HEK293 (cell line): ENCODE data around the gene FAM193A.

Experiments
- CTCF ChIA-PET: fragments of 350-600 bp; formaldehyde crosslinking; extraction: SDS; loops from one replicate; lab custom pipeline; 2021; ENCODE audit warnings: antibody characterized with exemption; lab: Yijun Ruan, JAX
- POLR2A ChIA-PET: fragments of 300-600 bp; formaldehyde crosslinking; extraction: SDS; loops from one replicate; lab custom pipeline; 2020; ENCODE audit warnings: antibody characterized with exemption, inconsistent platforms; lab: Yijun Ruan, JAX
- H3K27ac ChIP-seq: fragments of 200-500 bp; sonication (Bioruptor generic); 2 replicates; pipeline ENCODE4 v1.5.1; 2014; ENCODE audit warnings: low read depth, low read length, control low read depth, inconsistent platforms; ENCODE audit errors: extremely low read depth
- H3K36me3 ChIP-seq, 2 experiments: fragments of 200-500 bp in 1 of 2; sonication (Bioruptor generic) in 1 of 2; 1 replicate in 1 of 2; 2 replicates in 1 of 2; pipeline ENCODE4 v1.5.1; 2014 to 2017; ENCODE audit warnings: inconsistent platforms in 2 of 2, low read length in 2 of 2; ENCODE audit not compliant: control insufficient read depth in 2 of 2, insufficient read depth in 1 of 2
- H3K4me1 ChIP-seq: fragments of 200-500 bp; sonication (Bioruptor generic); 2 replicates; pipeline ENCODE4 v1.5.1; 2014; ENCODE audit warnings: mild to moderate bottlenecking, low read length, inconsistent platforms; ENCODE audit not compliant: control insufficient read depth, insufficient read depth
- H3K4me3 ChIP-seq: 2 replicates; pipeline ENCODE4 v1.5.1; 2011; ENCODE audit warnings: low read depth, mild to moderate bottlenecking, control low read depth, low read length, moderate library complexity
- H3K9me3 ChIP-seq: fragments of 200-500 bp; sonication (Bioruptor generic); 2 replicates; pipeline ENCODE4 v1.5.1; 2014; ENCODE audit warnings: low read depth, low read length, inconsistent platforms; ENCODE audit not compliant: control insufficient read depth, insufficient read depth
- GLIS2 ChIP-seq: fragments of 450-650 bp; formaldehyde crosslinking; IDR thresholded peaks from 2 replicates; pipeline ENCODE4 v1.5.1; 2016; ENCODE audit warnings: missing biosample characterization, missing genetic modification characterization
- HIC1 ChIP-seq: fragments of 450-650 bp; formaldehyde crosslinking; IDR thresholded peaks from 2 replicates; pipeline ENCODE4 v1.5.1; 2016; ENCODE audit warnings: missing biosample characterization, missing genetic modification characterization
- OSR2 ChIP-seq: fragments of 450-650 bp; formaldehyde crosslinking; IDR thresholded peaks from 2 replicates; pipeline ENCODE4 v1.5.1; 2016; ENCODE audit warnings: missing biosample characterization, missing genetic modification characterization
- OVOL3 ChIP-seq: fragments of 450-650 bp; formaldehyde crosslinking; IDR thresholded peaks from 2 replicates; pipeline ENCODE4 v1.5.1; 2016; ENCODE audit warnings: missing biosample characterization, missing genetic modification characterization
- ZBTB10 ChIP-seq: fragments of 450-650 bp; formaldehyde crosslinking; IDR thresholded peaks from 2 replicates; pipeline ENCODE4 v1.5.1; 2016; ENCODE audit warnings: missing biosample characterization, missing genetic modification characterization
- ZNF175 ChIP-seq: fragments of 450-650 bp; formaldehyde crosslinking; IDR thresholded peaks from 2 replicates; pipeline ENCODE4 v1.5.1; 2016; ENCODE audit warnings: missing biosample characterization, missing genetic modification characterization
- ZNF184 ChIP-seq: fragments of 450-650 bp; IDR thresholded peaks from 2 replicates; pipeline ENCODE4 v1.5.1; 2018; ENCODE audit warnings: missing biosample characterization, mild to moderate bottlenecking, missing genetic modification characterization
- ZNF19 ChIP-seq: fragments of 450-650 bp; formaldehyde crosslinking; IDR thresholded peaks from 2 replicates; pipeline ENCODE4; 2016; ENCODE audit warnings: missing biosample characterization, missing genetic modification characterization, low read depth
- ZNF202 ChIP-seq: fragments of 450-650 bp; formaldehyde crosslinking; IDR thresholded peaks from 2 replicates; pipeline ENCODE4 v1.5.1; 2016; ENCODE audit warnings: missing biosample characterization, missing genetic modification characterization, borderline replicate concordance
- ZNF292 ChIP-seq: fragments of 450-650 bp; formaldehyde crosslinking; IDR thresholded peaks from 2 replicates; pipeline ENCODE4 v1.5.1; 2016; ENCODE audit warnings: low read depth, missing biosample characterization, missing genetic modification characterization, borderline replicate concordance
- ZNF335 ChIP-seq: fragments of 450-650 bp; formaldehyde crosslinking; conservative IDR thresholded peaks from 2 replicates; pipeline ENCODE4 v1.5.1; 2016; ENCODE audit warnings: missing biosample characterization, missing genetic modification characterization
- ZNF354C ChIP-seq: fragments of 450-650 bp; formaldehyde crosslinking; IDR thresholded peaks from 2 replicates; pipeline ENCODE4 v1.5.1; 2016; ENCODE audit warnings: missing biosample characterization, missing genetic modification characterization, low read depth, borderline replicate concordance
- ZNF521 ChIP-seq: fragments of 450-650 bp; formaldehyde crosslinking; IDR thresholded peaks from 2 replicates; pipeline ENCODE4 v1.5.1; 2017; ENCODE audit warnings: missing biosample characterization, mild to moderate bottlenecking, missing genetic modification characterization
- ZNF544 ChIP-seq: fragments of 450-650 bp; formaldehyde crosslinking; IDR thresholded peaks from 2 replicates; pipeline ENCODE4 v1.5.0; 2017; ENCODE audit warnings: missing biosample characterization, missing genetic modification characterization
- ZNF658 ChIP-seq: fragments of 450-650 bp; formaldehyde crosslinking; IDR thresholded peaks from 2 replicates; pipeline ENCODE4; 2016; ENCODE audit warnings: missing biosample characterization, missing genetic modification characterization

FAM193A gene

GRCh38 chr4:2663275-2663674 lies 126.8 kb downstream of the FAM193A start (continued):
- TF ChIP-seq ZNF544 (tag by site-specific recombination) (no peak), OSR2 (tag by site-specific recombination) (no peak), ZNF202 (tag by site-specific recombination) (no peak), ZNF658 (tag by site-specific recombination) (no peak)

GRCh38 chr4:2666722-2667247 lies 130.3 kb downstream of the FAM193A start:
- Histone ChIP-seq H3K27ac (no peak overlapping the region), H3K4me3 (no peak overlapping the region), H3K4me1 (no peaks in the 10 kb centered on the region), H3K9me3 (no peaks in the 10 kb centered on the region), H3K36me3 (peaks cover 3 to 57% of the 10 kb centered on the region in 2 experiments)
- ChIA-PET CTCF (no interaction called here), POLR2A (no interaction called here)
- TF ChIP-seq ZNF19, result no peak
- no peak for TF ChIP-seq ZBTB10 (tag by site-specific recombination)
- TF ChIP-seq ZNF184 (tag by site-specific recombination), result no peak
- no peak for TF ChIP-seq ZNF292 (tag by site-specific recombination)
- TF ChIP-seq HIC1 (tag by site-specific recombination), result no peak
- no peak for TF ChIP-seq GLIS2 (tag by site-specific recombination)

- Histone ChIP-seq H3K27ac (no peak overlapping the region), H3K4me3 (no peak overlapping the region), H3K4me1 (no peaks in the 10 kb centered on the region), H3K36me3 (peaks cover 3 to 60% of the 10 kb centered on the region in 2 experiments), H3K9me3 (no peaks in the 10 kb centered on the region)
- ChIA-PET POLR2A (no interaction called here), CTCF (no interaction called here)
- TF ChIP-seq ZNF354C (tag by site-specific recombination) (no peak), ZNF521 (tag by site-specific recombination) (no peak)
Observed at GRCh38 chr4:2667428-2667827, 131.0 kb downstream of the FAM193A start.

GRCh38 chr4:2671267-2671895 lies 134.9 kb downstream of the FAM193A start:
- Histone ChIP-seq H3K9me3 (no peaks in the 10 kb centered on the region), H3K4me1 (no peaks in the 10 kb centered on the region), H3K27ac (no peak overlapping the region), H3K36me3 (peaks cover 8 to 71% of the 10 kb centered on the region in 2 experiments; a peak in 2 of 3 replicates)
- ChIA-PET CTCF (no interaction called here), POLR2A (no interaction called here)
- TF ChIP-seq ZNF544 (tag by site-specific recombination) (no peak), OSR2 (tag by site-specific recombination) (no peak), ZNF335 (tag by site-specific recombination) (no peak), ZNF175 (tag by site-specific recombination) (no peak), OVOL3 (tag by site-specific recombination) (no peak)
- TF ChIP-seq, all 188 proteins: peak for 0
- no peak overlapping the region for H3K4me3 ChIP-seq
